ENCODE measurements around the gene GPRIN3. TPM values are rescaled to one million over a fixed set of nuclear protein-coding genes. Genes with fewer than 3 reads are reported as not detected.
"Not testable (repeated sequence)": the region's sequence is repeated elsewhere in the genome, so short reads cannot be mapped to it uniquely, and the experiment has no call there.

Gene GPRIN3
- total and polyA plus RNA-seq, 2 experiments from 2014 or later, result 0.74 to 3.2 TPM

DNA sequence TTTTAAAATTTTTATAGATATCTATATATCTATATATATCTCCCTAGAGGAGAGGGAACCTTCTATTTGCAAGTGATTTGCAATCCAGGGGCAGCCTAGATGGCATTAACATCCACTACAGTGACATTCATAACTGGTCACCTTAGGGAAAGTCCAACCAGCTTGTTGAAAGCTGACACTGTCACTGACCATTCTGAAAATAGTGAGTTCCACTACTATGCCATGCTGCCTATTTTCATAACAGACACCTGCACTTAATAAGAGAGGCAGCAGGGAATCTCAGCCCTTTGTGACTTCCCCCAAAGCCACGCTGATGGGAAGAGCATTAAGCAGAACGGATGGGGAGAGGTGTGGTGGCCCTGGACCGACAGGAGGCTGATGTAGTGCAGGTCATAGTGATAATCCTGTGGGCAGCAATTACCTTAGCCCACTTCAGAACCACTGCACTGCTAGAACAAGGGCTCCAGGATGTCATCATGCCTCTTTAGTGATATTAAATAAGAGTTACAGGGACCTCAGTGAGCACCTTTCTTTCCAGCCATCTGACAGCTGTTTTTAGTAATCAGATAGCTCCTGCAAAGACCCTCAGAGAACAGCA, 51.3 kb downstream of the GPRIN3 start (continued):
- TF ChIP-seq JUNB (IDR thresholded peaks at IDR 0.05; ENCODE audit: unreplicated experiment) (no peak), NANOG (IDR thresholded peaks at IDR 0.05; ENCODE audit: borderline replicate concordance) (no peak), EZH2 (IDR thresholded peaks at IDR 0.05; ENCODE audit: low read depth, unreplicated experiment) (no peak)
- TF ChIP-seq, protein P1, sequence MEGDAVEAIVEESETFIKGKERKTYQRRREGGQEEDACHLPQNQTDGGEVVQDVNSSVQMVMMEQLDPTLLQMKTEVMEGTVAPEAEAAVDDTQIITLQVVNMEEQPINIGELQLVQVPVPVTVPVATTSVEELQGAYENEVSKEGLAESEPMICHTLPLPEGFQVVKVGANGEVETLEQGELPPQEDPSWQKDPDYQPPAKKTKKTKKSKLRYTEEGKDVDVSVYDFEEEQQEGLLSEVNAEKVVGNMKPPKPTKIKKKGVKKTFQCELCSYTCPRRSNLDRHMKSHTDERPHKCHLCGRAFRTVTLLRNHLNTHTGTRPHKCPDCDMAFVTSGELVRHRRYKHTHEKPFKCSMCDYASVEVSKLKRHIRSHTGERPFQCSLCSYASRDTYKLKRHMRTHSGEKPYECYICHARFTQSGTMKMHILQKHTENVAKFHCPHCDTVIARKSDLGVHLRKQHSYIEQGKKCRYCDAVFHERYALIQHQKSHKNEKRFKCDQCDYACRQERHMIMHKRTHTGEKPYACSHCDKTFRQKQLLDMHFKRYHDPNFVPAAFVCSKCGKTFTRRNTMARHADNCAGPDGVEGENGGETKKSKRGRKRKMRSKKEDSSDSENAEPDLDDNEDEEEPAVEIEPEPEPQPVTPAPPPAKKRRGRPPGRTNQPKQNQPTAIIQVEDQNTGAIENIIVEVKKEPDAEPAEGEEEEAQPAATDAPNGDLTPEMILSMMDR (conservative IDR thresholded peaks at IDR 0.05; ENCODE audit: low read depth in 2 of 2), result no peak

DNA sequence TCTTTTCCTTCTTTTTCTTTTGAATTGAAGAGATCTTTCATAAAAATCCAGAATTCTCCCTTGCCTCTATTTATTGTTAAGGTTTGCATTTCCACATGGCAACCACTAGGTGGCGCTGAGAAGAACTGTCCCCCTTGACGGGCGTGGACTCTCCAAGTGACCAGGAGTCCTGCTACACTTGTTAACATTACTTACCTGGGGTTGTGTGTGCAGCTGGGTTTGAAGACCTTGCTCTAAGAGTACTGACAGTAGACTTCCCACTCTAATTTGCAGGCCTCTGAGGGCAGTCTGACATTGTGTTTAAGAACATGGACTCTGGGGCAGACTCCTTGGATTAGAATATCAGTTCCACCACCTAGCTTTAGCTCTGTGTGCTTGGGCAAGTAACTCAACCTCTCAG, 52.8 kb downstream of the GPRIN3 start:
- Histone ChIP-seq H4K20me1 (replicated peaks; ENCODE audit: insufficient read depth) (no peaks in the 10 kb centered on the region), H3F3A (replicated peaks; ENCODE audit: low read depth) (no peaks in the 10 kb centered on the region), H3K4me2 (no peak overlapping the region), H3K79me2 (replicated peaks; ENCODE audit: insufficient read depth) (no peaks in the 10 kb centered on the region), H3K27me3 (ENCODE audit: insufficient read depth) (no peaks in the 10 kb centered on the region), H3K36me3 (ENCODE audit: insufficient read depth) (no peaks in the 10 kb centered on the region), H3K27ac (ENCODE audit: low read depth) (no peak overlapping the region), H2AFZ (no peak overlapping the region), H3K4me3 (no peak overlapping the region), H3K9me2 (ENCODE audit: insufficient read depth) (no peaks in the 10 kb centered on the region), H3K4me1 (ENCODE audit: insufficient read depth) (peaks cover 19% of the 10 kb centered on the region)
- Mint-ChIP-seq H3K27me3 (ENCODE audit: insufficient read depth, low read depth, poor library complexity) (peaks cover 3% of the 10 kb centered on the region), H3K36me3 (ENCODE audit: low read depth) (no peaks in the 10 kb centered on the region), H3K27ac (no peak overlapping the region), H3K4me1 (peaks cover 29% of the 10 kb centered on the region), H3K4me3 (no peak overlapping the region), H3K9me3 (peaks cover 3% of the 10 kb centered on the region; the same call in 1 of the 3 replicates)
- no peak for TF ChIP-seq ZNF114 (CRISPR knock-in tag; IDR thresholded peaks at IDR 0.05)
- no peak for TF ChIP-seq STAT1 (IDR thresholded peaks at IDR 0.05; ENCODE audit: unreplicated experiment)
- TF ChIP-seq EZH2phosphoT487 (IDR thresholded peaks at IDR 0.05; ENCODE audit: unreplicated experiment), result no peak
- TF ChIP-seq, protein P1 (conservative IDR thresholded peaks at IDR 0.05; ENCODE audit: low read depth in 2 of 2), result peak; percentile 83 to 98
- TF ChIP-seq, protein P2, sequence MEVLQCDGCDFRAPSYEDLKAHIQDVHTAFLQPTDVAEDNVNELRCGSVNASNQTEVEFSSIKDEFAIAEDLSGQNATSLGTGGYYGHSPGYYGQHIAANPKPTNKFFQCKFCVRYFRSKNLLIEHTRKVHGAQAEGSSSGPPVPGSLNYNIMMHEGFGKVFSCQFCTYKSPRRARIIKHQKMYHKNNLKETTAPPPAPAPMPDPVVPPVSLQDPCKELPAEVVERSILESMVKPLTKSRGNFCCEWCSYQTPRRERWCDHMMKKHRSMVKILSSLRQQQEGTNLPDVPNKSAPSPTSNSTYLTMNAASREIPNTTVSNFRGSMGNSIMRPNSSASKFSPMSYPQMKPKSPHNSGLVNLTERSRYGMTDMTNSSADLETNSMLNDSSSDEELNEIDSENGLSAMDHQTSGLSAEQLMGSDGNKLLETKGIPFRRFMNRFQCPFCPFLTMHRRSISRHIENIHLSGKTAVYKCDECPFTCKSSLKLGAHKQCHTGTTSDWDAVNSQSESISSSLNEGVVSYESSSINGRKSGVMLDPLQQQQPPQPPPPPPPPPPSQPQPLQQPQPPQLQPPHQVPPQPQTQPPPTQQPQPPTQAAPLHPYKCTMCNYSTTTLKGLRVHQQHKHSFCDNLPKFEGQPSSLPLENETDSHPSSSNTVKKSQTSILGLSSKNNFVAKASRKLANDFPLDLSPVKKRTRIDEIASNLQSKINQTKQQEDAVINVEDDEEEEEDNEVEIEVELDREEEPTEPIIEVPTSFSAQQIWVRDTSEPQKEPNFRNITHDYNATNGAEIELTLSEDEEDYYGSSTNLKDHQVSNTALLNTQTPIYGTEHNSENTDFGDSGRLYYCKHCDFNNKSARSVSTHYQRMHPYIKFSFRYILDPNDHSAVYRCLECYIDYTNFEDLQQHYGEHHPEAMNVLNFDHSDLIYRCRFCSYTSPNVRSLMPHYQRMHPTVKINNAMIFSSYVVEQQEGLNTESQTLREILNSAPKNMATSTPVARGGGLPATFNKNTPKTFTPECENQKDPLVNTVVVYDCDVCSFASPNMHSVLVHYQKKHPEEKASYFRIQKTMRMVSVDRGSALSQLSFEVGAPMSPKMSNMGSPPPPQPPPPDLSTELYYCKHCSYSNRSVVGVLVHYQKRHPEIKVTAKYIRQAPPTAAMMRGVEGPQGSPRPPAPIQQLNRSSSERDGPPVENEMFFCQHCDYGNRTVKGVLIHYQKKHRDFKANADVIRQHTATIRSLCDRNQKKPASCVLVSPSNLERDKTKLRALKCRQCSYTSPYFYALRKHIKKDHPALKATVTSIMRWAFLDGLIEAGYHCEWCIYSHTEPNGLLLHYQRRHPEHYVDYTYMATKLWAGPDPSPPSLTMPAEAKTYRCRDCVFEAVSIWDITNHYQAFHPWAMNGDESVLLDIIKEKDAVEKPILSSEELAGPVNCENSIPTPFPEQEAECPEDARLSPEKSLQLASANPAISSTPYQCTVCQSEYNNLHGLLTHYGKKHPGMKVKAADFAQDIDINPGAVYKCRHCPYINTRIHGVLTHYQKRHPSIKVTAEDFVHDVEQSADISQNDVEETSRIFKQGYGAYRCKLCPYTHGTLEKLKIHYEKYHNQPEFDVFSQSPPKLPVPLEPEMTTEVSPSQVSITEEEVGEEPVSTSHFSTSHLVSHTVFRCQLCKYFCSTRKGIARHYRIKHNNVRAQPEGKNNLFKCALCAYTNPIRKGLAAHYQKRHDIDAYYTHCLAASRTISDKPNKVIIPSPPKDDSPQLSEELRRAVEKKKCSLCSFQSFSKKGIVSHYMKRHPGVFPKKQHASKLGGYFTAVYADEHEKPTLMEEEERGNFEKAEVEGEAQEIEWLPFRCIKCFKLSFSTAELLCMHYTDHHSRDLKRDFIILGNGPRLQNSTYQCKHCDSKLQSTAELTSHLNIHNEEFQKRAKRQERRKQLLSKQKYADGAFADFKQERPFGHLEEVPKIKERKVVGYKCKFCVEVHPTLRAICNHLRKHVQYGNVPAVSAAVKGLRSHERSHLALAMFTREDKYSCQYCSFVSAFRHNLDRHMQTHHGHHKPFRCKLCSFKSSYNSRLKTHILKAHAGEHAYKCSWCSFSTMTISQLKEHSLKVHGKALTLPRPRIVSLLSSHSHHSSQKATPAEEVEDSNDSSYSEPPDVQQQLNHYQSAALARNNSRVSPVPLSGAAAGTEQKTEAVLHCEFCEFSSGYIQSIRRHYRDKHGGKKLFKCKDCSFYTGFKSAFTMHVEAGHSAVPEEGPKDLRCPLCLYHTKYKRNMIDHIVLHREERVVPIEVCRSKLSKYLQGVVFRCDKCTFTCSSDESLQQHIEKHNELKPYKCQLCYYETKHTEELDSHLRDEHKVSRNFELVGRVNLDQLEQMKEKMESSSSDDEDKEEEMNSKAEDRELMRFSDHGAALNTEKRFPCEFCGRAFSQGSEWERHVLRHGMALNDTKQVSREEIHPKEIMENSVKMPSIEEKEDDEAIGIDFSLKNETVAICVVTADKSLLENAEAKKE (CRISPR knock-in tag; IDR thresholded peaks at IDR 0.05), result no peak
- TF ChIP-seq JUNB (IDR thresholded peaks at IDR 0.05; ENCODE audit: unreplicated experiment), result no peak
- peak; percentile 70 for DNase-seq (ENCODE audit: low spot score)
- ATAC-seq, result peak; percentile 73

DNA sequence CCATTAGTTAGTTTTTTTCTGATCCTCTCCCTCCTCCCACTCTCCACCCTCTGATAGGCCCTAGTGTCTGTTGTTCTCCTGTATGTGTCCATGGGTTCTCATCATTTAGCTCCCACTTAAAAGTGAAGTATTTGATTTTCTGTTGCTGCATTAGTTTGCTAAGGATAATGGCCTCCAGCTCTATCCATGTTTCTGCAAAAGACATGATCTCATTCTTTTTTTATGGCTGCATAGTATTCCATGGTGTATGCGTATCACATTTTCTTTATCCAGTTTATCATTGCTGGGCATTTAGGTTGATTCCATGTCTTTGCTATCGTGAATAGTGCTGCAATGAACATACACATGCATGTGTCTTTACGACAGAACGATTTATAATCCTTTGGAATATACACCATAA, 53.3 kb downstream of the GPRIN3 start:
- not testable (repeated sequence) for H3K36me3 Mint-ChIP-seq (ENCODE audit: low read depth); H3K9me2 ChIP-seq (ENCODE audit: insufficient read depth); H2AFZ ChIP-seq; H3K9me3 Mint-ChIP-seq; H3K4me3 ChIP-seq; H3K27ac Mint-ChIP-seq; ATAC-seq; H4K20me1 ChIP-seq (replicated peaks; ENCODE audit: insufficient read depth); H3K4me2 ChIP-seq; H3F3A ChIP-seq (replicated peaks; ENCODE audit: low read depth); H3K27me3 ChIP-seq (ENCODE audit: insufficient read depth); H3K4me3 Mint-ChIP-seq; H3K27ac ChIP-seq (ENCODE audit: low read depth); H3K27me3 Mint-ChIP-seq (ENCODE audit: insufficient read depth, low read depth, poor library complexity); H3K79me2 ChIP-seq (replicated peaks; ENCODE audit: insufficient read depth); DNase-seq (ENCODE audit: low spot score); H3K36me3 ChIP-seq (ENCODE audit: insufficient read depth)
- peaks cover 29% of the 10 kb centered on the region for H3K4me1 Mint-ChIP-seq
- peaks cover 14% of the 10 kb centered on the region for H3K4me1 ChIP-seq (ENCODE audit: insufficient read depth)

Measured in GM23338 (cell line).